HG03442 (cell line): ENCODE data around the gene THSD7B.

ENCODE experiments used
- ATAC-seq: cut with Tn5 transposase; IDR thresholded peaks from one replicate; pipeline ENCODE4 v1.9.1; 2021; ENCODE audit warnings: mild to moderate bottlenecking, moderate library complexity; ENCODE audit not compliant: unreplicated experiment

THSD7B gene

DNA sequence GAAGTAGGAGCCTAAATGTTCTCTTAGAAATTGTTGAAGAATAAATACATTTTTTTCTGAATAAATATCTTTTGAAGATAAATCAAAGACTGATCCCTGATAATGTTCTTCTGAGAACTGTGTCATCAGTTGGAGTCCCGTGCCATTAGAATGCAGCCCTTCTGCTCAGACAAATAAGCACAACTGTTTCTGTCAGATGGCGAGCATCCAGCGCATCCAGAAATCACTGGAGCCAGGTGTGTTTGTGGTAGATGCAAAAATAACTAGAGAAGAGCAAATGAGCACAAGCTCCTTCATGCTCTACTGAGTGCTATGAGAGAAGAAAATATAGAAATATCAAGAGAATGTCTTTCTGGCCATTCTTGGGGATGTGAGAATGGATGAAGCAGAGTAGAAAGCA is 573.7 kb downstream of the THSD7B start:
- ATAC-seq: no peak

DNA sequence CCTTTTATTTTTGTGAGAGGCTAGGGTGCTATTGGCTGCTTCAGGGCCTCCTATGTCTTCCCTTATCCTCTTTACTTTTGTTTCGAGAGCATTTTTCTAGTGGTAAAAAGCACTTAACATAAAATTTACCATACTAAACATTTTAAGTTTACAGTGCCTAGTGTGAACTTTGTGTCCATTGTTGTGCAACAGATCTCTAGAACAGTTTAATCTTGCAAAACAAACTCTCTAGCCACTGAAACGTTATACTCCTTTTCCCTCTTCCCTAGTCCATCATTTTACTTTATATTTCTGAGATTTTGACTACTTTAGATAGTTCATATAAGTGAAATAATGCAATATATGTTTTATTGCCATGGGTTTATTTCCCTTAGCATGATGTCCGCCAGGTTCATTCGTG is 580.6 kb downstream of the THSD7B start:
- no peak for ATAC-seq

DNA sequence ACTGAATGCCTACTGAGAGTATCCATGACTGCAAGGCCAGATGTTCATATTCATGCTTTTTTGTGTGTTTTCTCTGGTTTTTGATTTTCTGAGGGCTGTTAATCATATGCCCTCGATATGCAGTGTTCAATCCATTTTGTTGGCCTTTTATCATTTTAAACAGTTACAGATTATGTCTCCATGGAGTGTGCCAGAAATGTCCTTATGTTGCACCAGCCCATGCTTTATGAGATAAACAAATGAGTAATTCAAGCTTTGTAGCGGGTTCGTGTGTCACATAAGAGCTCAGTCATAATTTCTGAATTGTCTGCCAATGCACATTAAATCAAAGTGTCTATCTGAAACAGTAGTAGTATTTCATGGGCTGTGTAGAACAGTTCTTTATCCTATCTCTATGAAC is 583.0 kb downstream of the THSD7B start:
- no peak for ATAC-seq

DNA sequence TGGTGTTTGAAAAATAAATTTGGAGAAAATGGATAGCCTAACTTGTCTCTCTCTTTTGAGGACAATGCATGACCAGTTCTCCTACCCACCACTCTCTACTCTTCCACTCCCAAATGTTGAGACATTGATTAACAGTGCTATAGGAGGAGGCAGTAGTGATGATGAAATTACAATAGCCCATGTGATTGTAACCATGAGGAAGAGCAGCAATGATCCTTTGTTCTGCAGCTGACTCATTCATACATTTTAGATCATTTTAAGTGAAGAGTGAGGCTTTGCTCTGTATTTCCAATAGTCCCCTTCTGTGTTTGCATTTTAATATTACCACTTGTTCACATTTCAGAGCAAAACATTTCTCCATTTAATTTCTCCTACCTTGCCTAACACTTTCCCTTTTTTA is 592.3 kb downstream of the THSD7B start:
- ATAC-seq: no peak

DNA sequence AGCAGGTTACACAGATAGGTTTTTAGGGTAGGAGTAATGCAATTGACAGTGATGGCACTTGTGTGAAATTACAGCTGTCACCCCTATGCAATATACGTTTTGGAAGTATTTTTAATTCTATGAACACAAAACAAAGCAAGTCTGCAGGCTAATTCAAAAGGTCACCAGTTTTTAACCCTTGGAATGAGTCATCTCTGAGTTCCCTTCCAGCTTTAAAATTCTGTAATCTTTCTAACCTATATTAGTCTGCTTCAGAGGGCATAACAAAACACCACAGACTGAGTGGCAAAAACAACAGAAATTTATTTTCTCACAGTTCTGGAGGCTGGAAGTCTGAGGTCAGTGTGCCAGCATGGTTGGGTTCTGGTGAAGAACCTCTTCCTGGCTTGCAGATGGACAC is 602.0 kb downstream of the THSD7B start:
- no peak for ATAC-seq

DNA sequence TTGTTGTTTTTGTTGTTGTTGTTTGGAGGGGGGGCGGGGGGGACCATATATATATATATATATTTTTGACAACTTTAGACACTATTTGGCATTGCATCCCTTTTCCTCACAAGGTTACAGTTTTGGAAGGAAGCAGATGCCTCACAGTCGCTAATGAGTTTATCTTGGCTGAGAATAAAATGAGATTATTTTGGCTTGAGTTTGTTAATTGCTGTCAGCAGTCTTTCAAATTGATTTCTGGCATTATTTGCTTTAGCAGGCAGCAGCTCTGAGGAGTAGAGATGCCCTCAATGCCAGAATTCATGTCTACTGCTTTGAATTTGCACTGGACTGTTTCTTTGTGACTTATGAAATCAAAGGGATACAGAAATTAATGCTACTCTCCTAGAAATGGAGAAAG is 603.8 kb downstream of the THSD7B start:
- ATAC-seq: no peak

DNA sequence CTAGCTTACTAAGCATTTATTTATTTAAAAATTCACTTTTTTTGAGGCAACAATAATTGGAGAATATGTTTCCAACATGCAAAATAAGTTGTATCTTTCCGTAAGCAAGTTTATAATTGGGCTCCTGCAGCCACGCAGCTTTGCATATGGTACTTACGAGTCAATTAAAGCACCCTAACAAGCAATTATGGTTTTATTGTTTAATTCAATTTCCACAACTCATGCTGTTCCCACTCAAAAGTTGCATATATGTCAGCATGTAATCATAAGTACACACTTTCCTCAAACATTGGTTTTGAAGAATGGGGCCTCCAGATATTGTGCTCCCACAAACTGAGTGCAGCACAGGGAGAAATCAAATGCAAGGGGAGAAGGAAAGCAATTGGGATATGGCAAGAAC is 613.8 kb downstream of the THSD7B start:
- no peak for ATAC-seq

DNA sequence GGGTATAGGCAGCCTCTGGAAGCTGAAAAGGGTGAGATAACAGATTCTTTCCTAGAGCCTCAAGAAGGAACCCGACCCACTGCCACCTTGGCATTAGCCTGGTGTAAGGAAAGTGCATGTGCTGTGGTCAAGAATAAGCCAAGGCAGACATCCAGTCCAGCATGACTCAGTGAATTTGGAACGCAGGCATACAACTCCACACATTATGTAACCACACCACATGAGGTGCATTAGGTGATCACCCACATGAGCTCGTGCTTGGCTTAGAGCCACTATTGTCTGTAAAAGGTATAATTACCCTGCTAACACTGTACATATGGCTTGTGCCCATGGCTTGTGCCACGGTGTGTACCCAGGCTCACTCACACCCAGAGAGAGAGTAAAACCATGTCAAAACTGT is 615.3 kb downstream of the THSD7B start:
- ATAC-seq: no peak

DNA sequence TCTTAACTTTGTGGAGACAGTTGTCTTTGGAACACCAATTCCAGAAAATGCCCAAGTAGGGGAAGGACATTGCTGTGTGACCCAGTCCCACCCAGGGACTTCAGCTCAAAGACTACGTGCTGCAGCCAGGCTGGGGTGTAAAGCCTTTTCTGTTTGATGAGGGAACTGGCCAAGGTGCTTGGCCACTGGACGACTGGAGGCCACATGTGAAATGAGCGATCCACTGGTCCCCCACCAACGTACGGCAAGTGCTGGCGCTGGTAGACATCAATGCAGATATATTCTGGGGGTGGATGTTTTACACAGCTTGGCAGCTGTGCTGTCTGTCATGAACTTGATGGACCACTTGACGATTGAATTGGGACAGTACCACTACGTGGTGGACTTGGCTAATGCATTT is 616.4 kb downstream of the THSD7B start:
- no peak for ATAC-seq

DNA sequence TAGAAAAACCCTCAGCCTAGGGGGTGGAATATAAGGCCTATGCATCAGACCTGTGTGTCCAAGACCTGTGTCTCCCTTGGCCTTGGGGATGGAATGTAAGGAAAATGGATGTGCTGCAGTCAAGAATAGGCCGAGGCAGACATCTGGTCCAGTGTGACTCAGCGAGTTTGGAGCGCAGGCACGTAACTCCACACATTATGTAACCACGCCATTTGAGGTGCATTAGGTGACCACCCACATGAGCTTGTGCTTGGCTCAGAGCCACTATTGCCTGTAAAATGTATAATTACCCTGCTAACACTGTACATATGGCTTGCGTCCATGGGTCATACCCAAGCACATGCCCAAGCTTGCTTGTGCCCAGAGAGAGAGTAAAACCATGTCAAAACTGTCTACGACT is 618.0 kb downstream of the THSD7B start:
- ATAC-seq: no peak

DNA sequence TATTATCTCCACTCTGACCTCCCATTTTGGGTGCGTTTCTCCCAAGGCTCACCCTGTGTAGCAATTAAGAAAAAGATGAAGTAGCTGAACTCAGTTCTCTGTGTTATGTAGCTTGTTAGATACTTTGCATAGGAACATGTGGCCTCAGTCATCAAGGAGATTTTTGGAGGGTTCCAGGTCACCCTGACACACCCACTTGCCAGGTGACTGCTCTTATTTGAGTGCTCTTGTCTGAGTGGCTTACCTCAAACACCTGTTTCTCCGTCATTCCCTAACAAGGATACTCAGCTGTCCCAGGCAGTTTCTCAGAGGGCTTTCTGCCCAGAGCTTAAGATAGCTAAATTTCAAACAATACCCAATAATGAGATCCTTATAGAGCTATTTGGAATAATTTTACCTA is 621.7 kb downstream of the THSD7B start:
- ATAC-seq: no peak

DNA sequence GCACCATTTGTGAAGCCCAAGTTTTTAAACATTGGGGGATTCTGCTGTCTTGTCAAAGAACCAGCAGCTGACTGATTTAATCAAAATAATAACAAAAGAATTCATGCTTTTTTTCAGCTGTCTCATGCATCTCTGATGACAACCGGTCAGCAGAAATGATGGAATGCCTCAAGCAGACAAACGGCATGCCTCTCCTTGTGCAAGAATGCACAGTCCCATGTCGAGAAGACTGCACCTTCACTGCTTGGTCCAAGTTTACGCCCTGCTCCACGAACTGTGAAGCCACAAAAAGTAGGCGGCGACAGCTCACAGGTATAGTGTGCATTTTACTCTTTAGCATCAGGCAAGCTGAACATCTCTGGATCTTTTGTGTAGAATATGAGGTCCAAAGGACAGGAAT is 640.2 kb downstream of the THSD7B start:
- ATAC-seq: no peak

DNA sequence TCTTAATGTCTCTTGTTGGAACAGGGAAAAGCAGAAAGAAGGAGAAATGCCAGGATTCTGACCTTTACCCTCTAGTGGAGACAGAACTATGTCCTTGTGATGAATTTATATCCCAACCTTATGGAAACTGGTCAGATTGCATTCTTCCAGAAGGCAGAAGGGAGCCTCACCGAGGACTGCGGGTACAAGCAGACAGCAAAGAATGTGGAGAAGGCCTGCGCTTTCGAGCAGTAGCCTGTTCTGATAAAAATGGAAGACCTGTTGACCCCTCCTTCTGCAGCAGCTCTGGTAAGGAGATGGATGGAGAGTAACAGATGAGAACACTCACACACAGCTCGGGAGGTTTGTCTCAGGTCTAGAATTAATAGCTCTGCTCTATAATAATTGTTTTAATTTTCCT is 646.2 kb downstream of the THSD7B start:
- no peak for ATAC-seq

DNA sequence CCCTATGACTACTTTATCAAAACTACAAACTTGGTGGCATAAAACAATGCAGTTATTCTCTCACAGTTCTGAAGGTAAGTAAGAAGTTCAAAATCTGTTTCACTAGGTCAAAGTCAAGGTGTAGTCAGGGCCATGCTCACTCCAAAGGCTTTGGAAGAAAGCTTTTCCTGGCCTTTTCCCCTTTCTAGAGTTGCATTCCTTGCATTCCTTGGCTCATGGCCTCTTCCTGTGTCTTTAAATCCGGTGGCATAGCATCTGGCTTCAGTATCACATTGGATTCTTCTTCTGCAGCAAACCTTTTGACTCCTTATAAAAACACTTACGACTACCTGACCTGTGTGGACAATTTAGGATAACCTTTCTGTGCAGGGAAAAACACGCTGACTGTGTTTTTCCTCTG is 655.4 kb downstream of the THSD7B start:
- ATAC-seq: no peak

DNA sequence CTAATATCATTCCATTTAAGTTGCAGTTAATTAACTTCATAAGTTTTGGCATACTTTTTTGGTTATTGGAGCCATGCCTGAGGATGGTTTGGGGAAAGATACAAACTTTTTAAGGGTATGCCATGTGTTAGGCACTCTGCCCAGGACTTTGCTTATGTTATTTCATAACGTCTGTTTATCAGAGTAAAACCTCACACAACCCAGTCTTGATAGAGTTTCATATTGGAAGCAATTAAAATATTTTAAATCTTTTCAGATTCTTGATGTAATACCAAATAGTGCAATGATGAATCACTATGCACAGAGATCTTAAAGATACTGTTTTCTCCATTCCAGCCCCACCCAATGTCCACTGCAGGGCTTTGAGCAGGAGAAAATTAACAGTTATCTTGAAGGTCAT is 669.8 kb downstream of the THSD7B start:
- no peak for ATAC-seq

DNA sequence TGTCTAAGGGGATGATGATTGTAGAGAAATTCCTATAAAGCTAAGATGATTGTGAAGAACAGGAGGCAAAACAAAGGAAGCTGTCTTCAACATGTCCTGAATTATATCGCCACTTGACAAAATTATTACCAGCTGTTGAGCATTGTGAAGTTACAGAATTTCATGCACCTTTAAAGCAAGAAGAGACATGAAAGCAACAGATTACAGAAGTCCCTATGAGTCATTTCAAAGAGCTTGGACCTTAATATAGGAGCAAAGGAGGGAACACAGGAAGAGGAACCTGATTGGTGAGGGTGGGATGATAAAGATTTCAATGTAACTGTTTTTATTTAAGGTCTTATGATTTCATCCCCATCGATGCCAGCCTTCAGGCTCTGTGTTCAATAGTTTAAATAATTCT is 672.0 kb downstream of the THSD7B start:
- no peak for ATAC-seq

DNA sequence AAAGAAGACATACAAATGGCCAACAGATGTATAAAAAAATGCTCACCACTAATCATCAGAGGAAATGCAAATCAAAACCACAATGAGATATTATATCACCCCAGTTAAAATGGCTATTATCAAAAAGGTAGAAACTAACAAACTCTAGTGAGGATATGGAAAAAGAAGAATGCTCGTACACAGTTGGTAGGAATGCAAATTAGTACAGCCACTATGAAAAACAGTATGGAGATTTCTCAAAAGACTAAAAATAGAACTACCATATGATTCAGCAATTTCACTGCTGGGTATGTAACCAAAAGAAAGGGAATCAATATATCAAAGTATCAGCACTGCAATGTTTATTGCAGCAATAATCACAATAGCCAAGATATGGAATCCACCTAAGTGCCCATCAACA is 679.6 kb downstream of the THSD7B start:
- ATAC-seq: no peak

DNA sequence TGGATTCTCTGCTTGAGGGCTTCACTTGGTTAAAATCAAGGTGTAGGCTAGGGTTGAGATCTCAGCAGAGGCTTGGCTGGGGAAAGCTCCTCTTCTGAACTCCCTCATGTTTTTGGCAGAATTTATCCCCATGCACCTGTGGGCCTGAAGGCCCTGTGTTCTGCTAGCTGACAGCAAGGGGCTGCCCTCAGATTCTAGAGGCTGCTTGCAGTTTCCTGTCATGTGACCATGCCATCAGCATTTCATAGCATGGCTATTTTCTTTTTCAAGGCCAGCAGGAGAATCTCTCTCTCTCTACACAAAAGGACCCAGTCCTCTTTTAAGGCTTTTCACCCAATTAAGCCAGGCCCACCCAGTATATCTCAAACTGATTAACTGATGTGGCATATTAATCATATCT is 684.1 kb downstream of the THSD7B start:
- ATAC-seq: no peak

DNA sequence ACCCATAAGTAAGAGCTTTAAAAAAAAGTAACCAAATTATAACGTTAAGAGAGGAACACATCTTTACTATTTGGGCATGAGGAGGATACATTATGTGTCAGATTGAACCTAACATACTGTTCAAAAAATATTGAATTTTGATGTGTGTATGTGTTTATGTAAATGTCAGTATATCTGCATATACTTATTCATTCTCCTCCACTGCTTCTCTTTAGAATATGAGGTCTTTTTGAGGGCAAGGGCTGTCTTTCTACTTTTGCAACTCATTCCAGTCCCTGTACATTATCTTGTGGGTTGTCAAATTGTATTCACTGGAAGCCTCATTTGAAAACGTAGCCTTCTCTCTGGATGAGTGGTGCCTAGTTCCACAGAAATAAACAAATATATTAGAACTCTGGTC is 689.5 kb downstream of the THSD7B start:
- no peak for ATAC-seq

DNA sequence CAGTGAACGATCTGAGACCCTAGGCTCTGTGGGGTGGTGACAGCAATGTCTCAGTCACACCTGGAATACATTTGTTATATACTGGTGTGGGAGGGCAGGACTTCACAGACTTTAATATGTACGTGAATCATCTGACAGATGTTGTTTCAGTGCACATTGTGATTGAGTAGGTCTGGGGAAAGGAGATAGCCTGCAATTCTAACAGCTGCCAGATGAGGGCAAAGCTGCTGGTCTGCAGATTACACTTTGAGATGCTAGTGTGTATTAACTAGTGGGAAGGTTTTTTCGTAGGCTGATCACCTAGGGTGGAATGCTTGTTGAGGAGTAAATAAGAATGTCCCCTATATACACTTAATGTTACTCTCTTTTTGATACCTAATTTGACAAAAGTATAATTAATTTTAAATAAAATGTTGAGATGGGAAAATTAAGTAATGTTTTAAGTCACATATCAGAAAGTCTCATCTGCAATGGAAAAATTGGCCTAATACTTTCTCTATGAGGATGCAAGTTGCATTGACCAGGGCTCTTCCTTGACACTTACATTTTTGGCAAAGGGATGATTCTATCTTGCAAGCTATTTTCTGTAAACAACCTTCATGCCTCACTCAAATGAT is 702.0 kb downstream of the THSD7B start:
- peak; percentile 96 for ATAC-seq

DNA sequence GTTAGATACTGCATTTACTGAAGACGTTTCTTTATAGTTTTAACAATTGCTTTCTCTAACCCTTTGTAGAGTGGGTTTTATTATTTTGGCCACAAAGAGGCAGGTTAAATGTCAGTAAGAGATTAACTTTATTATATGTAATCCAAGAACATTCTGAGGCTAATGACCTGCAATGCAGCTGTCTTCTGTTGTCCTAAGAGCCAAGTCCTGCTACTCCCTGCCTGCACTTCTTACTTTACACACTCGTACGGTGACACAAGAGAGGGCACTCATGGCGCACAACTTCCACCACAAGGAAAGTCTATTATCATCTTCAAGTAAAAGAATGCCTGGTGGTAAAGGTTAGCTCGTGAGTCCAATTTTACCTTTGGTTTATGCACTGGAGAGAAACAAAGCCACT is 727.9 kb downstream of the THSD7B start:
- no peak for ATAC-seq

DNA sequence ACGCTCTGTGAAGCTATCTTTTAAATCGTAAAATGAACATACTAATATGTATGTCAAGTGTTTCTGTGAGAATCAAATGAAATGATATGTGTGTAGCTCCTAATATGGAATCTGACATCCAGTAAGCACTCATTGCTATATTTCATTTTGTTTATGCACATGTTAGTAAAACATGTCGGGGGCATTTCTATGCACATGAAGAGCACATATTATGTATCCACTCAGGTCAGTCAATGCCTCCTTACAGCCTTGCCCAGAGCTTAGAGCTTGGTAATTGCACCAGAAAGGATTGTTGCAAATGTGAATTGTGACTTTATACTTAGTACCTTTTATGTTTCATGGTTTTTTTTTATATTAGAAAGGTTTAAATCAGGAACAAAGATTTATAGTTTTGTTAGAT is 735.3 kb downstream of the THSD7B start:
- ATAC-seq: no peak

DNA sequence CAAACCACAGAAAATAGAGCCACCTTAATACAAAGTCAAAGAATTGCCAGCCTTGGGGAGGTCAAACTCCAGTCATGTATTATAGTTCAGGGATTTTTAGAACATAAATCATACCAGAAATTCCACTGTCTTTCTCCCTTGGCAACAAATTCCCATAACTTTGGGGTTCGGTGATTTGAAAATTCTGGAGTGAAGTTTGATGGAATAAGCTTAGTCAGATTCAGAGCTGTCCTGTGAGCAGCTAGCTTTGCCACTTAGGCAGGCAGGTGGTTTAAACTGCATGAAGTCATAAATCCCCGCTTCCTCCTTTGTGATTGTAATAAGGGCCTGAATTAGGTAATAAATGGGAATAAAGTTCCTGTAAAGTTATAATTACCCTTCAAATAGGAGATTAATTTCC is 741.9 kb downstream of the THSD7B start:
- ATAC-seq: no peak
